ENCODE results near the gene PDE11A. TPM values are rescaled to one million over a fixed set of nuclear protein-coding genes. Genes with fewer than 3 reads are reported as not detected.

PDE11A gene
- total and polyA plus RNA-seq, 2 experiments from 2014 or later = 0.08 to 0.73 TPM

GRCh38 chr2:177693658-177694339 is 378.8 kb downstream of the PDE11A start (continued):
- TF ChIP-seq CTCF (conservative IDR thresholded peaks at IDR 0.05; ENCODE audit: low read depth in 2 of 2) (no peak), EZH2phosphoT487 (IDR thresholded peaks at IDR 0.05; ENCODE audit: unreplicated experiment) (no peak), ZNF331 (CRISPR knock-in tag; IDR thresholded peaks at IDR 0.05; ENCODE audit: low read depth) (no peak), POLR2AphosphoS5 (IDR thresholded peaks at IDR 0.05; ENCODE audit: low read depth) (no peak), NANOG (IDR thresholded peaks at IDR 0.05; ENCODE audit: borderline replicate concordance) (no peak), ZNF114 (CRISPR knock-in tag; IDR thresholded peaks at IDR 0.05) (no peak), ETS1 (IDR thresholded peaks at IDR 0.05) (no peak)

GRCh38 chr2:177692783-177693269 is 379.8 kb downstream of the PDE11A start:
- H3K36me3 Mint-ChIP-seq (ENCODE audit: low read depth) = no peaks in the 10 kb centered on the region
- H3K4me3 Mint-ChIP-seq = no peak overlapping the region
- peaks cover 7% of the 10 kb centered on the region; the same call in 2 of the 3 replicates for H3K4me1 Mint-ChIP-seq
- H3K27ac Mint-ChIP-seq = no peak overlapping the region
- no peak overlapping the region for H3K4me2 ChIP-seq
- no peak overlapping the region for H2AFZ ChIP-seq
- peaks cover 3% of the 10 kb centered on the region for H3K27me3 Mint-ChIP-seq (ENCODE audit: insufficient read depth, low read depth, poor library complexity)
- H3K9me2 ChIP-seq (ENCODE audit: insufficient read depth) = no peaks in the 10 kb centered on the region; the same call in 1 of the 2 replicates
- DNase-seq (ENCODE audit: low spot score) (peak; percentile 42), ATAC-seq (peak; percentile 76)
- no peaks in the 10 kb centered on the region for H4K20me1 ChIP-seq (replicated peaks; ENCODE audit: insufficient read depth)
- 0 out of 2 replicates have a peak, but pooled peaks cover 6% of the 10 kb centered on the region for H3K4me1 ChIP-seq (ENCODE audit: insufficient read depth)
- H3K79me2 ChIP-seq (replicated peaks; ENCODE audit: insufficient read depth) = no peaks in the 10 kb centered on the region
- H3K27ac ChIP-seq (ENCODE audit: low read depth) = no peak overlapping the region
- no peak overlapping the region for H3K4me3 ChIP-seq
- H3K36me3 ChIP-seq (ENCODE audit: insufficient read depth) = no peaks in the 10 kb centered on the region
- H3F3A ChIP-seq (replicated peaks; ENCODE audit: low read depth) = no peaks in the 10 kb centered on the region
- TF ChIP-seq CTCF (conservative IDR thresholded peaks at IDR 0.05; ENCODE audit: low read depth in 2 of 2) (peak; percentile 10 to 31; a peak in 2 of 4 replicates), ZNF331 (CRISPR knock-in tag; IDR thresholded peaks at IDR 0.05; ENCODE audit: low read depth) (no peak), EZH2 (IDR thresholded peaks at IDR 0.05; ENCODE audit: low read depth, unreplicated experiment) (no peak)
- H3K27me3 ChIP-seq (ENCODE audit: insufficient read depth) = no peaks in the 10 kb centered on the region
- no peaks in the 10 kb centered on the region for H3K9me3 Mint-ChIP-seq
